Endothelial cell of umbilical vein (primary cell): ENCODE measurements around the gene TNFSF10. TPM values are rescaled to one million over a fixed set of nuclear protein-coding genes. Genes with fewer than 3 reads are reported as not detected.

Experiments used
- BruUV-seq: library from RNA; stranded (reverse); fragments of 400-500 nt; replicated peaks from 2 replicates; lab custom pipeline; 2021; lab: Mats Ljungman, UMichigan
- CTCF ChIA-PET: fragments of 300-600, 350-600 bp; sonication (Branson Sonifier 250); formaldehyde crosslinking; loops from one replicate; lab custom pipeline; 2021; ENCODE audit warnings: antibody characterized with exemption, inconsistent platforms; lab: Charles Lee
- POLR2A ChIA-PET: fragments of 300-600, 350-600 bp; sonication (Branson Sonifier 250); formaldehyde crosslinking; loops from one replicate; lab custom pipeline; 2021; ENCODE audit warnings: antibody characterized with exemption, inconsistent platforms; lab: Charles Lee
- DNase-seq: peaks from one replicate; pipeline ENCODE4 v3.0.0-alpha.2; 2011; ENCODE audit warnings: low read depth, low spot score
- FAIRE-seq: peaks from 2 replicates; lab custom pipeline; 2011; peaks lifted over from hg19 to GRCh38; lab: Jason Lieb, UNC
- H2AFZ ChIP-seq: 2 replicates; pipeline ENCODE4 v1.6.0; 2012; ENCODE audit warnings: low read depth, low read length, control low read depth, inconsistent platforms
- H3K27ac ChIP-seq: 2 replicates; pipeline ENCODE4 v1.5.1; 2011; ENCODE audit warnings: low read depth, mild to moderate bottlenecking, control low read depth, low read length, moderate library complexity; ENCODE audit not compliant: insufficient read depth
- H3K27me3 ChIP-seq, 2 experiments: 2 replicates each; pipeline versions ENCODE4 v1.6.0 to v1.6.1; 2011; ENCODE audit warnings: low read length in 2 of 2, mixed read lengths in 1 of 2; ENCODE audit not compliant: control insufficient read depth in 2 of 2, insufficient read depth in 2 of 2
- H3K36me3 ChIP-seq, 2 experiments: 2 replicates in 1 of 2; 3 replicates in 1 of 2; pipeline ENCODE4 v1.5.1; 2011; ENCODE audit warnings: low read length in 2 of 2, mild to moderate bottlenecking in 1 of 2, moderate library complexity in 1 of 2; ENCODE audit not compliant: control insufficient read depth in 2 of 2, insufficient read depth in 2 of 2; ENCODE audit errors: extremely low read depth in 1 of 2
- H3K4me1 ChIP-seq: 3 replicates; pipeline ENCODE4 v1.5.1; 2011; ENCODE audit warnings: mild to moderate bottlenecking, low read length; ENCODE audit not compliant: control insufficient read depth, insufficient read depth; ENCODE audit errors: extremely low read depth
- H3K4me2 ChIP-seq: 2 replicates; pipeline ENCODE4 v1.6.1; 2011; ENCODE audit warnings: low read length, control low read depth, mixed read lengths; ENCODE audit not compliant: insufficient read depth
- H3K4me3 ChIP-seq, 3 experiments: fragments of 200-600 bp in 1 of 3; sonication (generic), shearing (Covaris generic) in 1 of 3; replicated peaks in 1 of 3; 2 replicates each; pipeline ENCODE4 v1.5.1; 2011 to 2016; ENCODE audit warnings: control low read depth in 3 of 3, low read length in 3 of 3, mild to moderate bottlenecking in 2 of 3, inconsistent platforms in 1 of 3, low read depth in 1 of 3, moderate library complexity in 1 of 3; ENCODE audit not compliant: insufficient read depth in 1 of 3
- H3K79me2 ChIP-seq: 2 replicates; pipeline ENCODE4 v1.6.0; 2012; ENCODE audit warnings: low read length, inconsistent platforms; ENCODE audit not compliant: control insufficient read depth, insufficient read depth
- H3K9ac ChIP-seq: replicated peaks from 2 replicates; pipeline ENCODE3; 2011; ENCODE audit warnings: low read length, control low read depth; ENCODE audit not compliant: insufficient read depth; ENCODE audit errors: extremely low read depth
- H3K9me1 ChIP-seq: replicated peaks from 3 replicates; pipeline ENCODE4 v1.6.0; 2011; ENCODE audit warnings: mild to moderate bottlenecking, low read length; ENCODE audit not compliant: control insufficient read depth, insufficient read depth; ENCODE audit errors: extremely low read depth
- H3K9me3 ChIP-seq: replicated peaks from 2 replicates; pipeline ENCODE4 v1.5.1; 2012; ENCODE audit warnings: low read length, inconsistent platforms; ENCODE audit not compliant: control insufficient read depth, insufficient read depth
- H4K20me1 ChIP-seq: replicated peaks from 2 replicates; pipeline ENCODE3; 2011; ENCODE audit warnings: mild to moderate bottlenecking, low read length; ENCODE audit not compliant: control insufficient read depth, insufficient read depth; ENCODE audit errors: extremely low read depth
- EZH2 ChIP-seq: IDR thresholded peaks from 2 replicates; pipeline ENCODE4 v1.6.1; 2012; ENCODE audit warnings: borderline replicate concordance, low read depth, mild to moderate bottlenecking, moderate library complexity, low read length, inconsistent platforms; ENCODE audit not compliant: severe bottlenecking
- FOS ChIP-seq: IDR thresholded peaks from 2 replicates; pipeline ENCODE4 v1.6.1; 2011; ENCODE audit warnings: mild to moderate bottlenecking, low read length, moderate library complexity, borderline replicate concordance; ENCODE audit not compliant: insufficient read depth
- GATA2 ChIP-seq: IDR thresholded peaks from 2 replicates; pipeline ENCODE4 v1.7.0; 2011; ENCODE audit warnings: low read depth, mild to moderate bottlenecking, moderate library complexity, mixed read lengths, low read length; ENCODE audit not compliant: insufficient read length, insufficient read depth
- JUN ChIP-seq: IDR thresholded peaks from 2 replicates; pipeline ENCODE4 v1.6.1; 2011; ENCODE audit warnings: borderline replicate concordance, low read depth; ENCODE audit not compliant: insufficient read length, insufficient read depth
- MYC ChIP-seq: IDR thresholded peaks from one replicate; pipeline ENCODE4 v1.6.1; 2011; ENCODE audit warnings: mild to moderate bottlenecking, low read depth, low read length
- POLR2A ChIP-seq: IDR thresholded peaks from 2 replicates; pipeline ENCODE4 v1.6.1; 2012; ENCODE audit warnings: low read depth, mild to moderate bottlenecking, control low read depth, low read length
- POLR2AphosphoS5 ChIP-seq: IDR thresholded peaks from 2 replicates; pipeline ENCODE4 v1.6.1; 2012; ENCODE audit warnings: low read depth, mild to moderate bottlenecking, control low read depth, low read length, moderate library complexity; ENCODE audit not compliant: insufficient read depth
- dilution Hi-C: fragments of 300-500 bp; cut with MboI; formaldehyde crosslinking; loops from one replicate; pipeline ENCODE4 v1.15.0; 2019; ENCODE audit warnings: low sequenced_read_pairs; ENCODE audit not compliant: extremely low pct_ligation_motif_present
- intact Hi-C: fragments of 100-400 bp; cut with micrococcal nuclease; formaldehyde crosslinking; loops from one replicate; pipeline ENCODE4 v1.10.0; 2022
- polyA plus RNA-seq, 4 experiments: library from polyadenylated mRNA; depleted of rRNA in 3 of 4; stranded (reverse) in 3 of 4; unstranded in 1 of 4; fragments of >200 nt; gene quantifications; 2 replicates each; pipeline versions ENCODE4 v1.2.1 to v1.2.3, GENCODE V29; 2011 to 2012; ENCODE audit warnings: missing spikeins in 1 of 4
- total RNA-seq: library from RNA; stranded (reverse); gene quantifications from 2 replicates; pipeline ENCODE4 v1.2.3, GENCODE V29; 2021
- TF ChIP-seq, protein P1 (sequence below), 2 donors: IDR thresholded peaks; 1 replicate in 1 of 2; 2 replicates in 1 of 2; pipeline ENCODE4 v1.5.1; 2011; ENCODE audit warnings: low read length in 2 of 2, mild to moderate bottlenecking in 2 of 2, moderate library complexity in 2 of 2, control low read depth in 1 of 2, inconsistent platforms in 1 of 2, low read depth in 1 of 2; ENCODE audit not compliant: insufficient read depth in 1 of 2; ENCODE audit errors: extremely low read depth in 1 of 2
- TF ChIP-seq, protein P2 (sequence below): IDR thresholded peaks from 2 replicates; pipeline ENCODE4 v1.6.1; 2011; ENCODE audit not compliant: insufficient read depth, insufficient read length

The TNFSF10 gene
- total and polyA plus RNA-seq, 2 donors (not counting 3 experiments of a cell fraction or from before 2014, with no cell fraction given) = 31.2 to 55.0 TPM

DNA sequence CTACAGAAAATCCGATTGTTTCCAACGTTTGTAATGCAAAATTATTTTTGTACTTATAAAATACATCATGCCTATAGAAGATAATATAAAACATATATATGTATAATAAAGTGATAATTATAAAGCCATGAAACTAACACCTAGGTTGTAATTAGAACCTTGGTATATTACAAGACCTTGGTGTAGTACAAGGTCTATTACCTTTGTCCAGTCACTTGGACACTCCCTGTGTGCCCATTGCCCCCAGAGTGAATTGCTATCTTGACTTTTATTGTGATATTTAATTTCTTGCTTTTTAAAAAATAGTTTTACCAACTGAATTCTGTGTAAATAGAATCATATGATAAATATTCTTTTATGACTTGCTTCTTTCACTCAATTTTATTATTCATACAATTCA, 20.7 kb upstream of the TNFSF10 start:
- dilution Hi-C loops (no loop called here), intact Hi-C loops (no loop called here)
- no TSS peak for BruUV-seq
- no peaks in the 10 kb centered on the region for H3K9me1 ChIP-seq
- H3K4me1 ChIP-seq = peaks cover 10% of the 10 kb centered on the region
- no peak overlapping the region for H3K9ac ChIP-seq
- TF ChIP-seq EZH2 (no peak), POLR2AphosphoS5 (no peak), MYC (no peak), FOS (no peak), POLR2A (no peak), JUN (no peak), GATA2 (no peak)
- TF ChIP-seq, protein P1, sequence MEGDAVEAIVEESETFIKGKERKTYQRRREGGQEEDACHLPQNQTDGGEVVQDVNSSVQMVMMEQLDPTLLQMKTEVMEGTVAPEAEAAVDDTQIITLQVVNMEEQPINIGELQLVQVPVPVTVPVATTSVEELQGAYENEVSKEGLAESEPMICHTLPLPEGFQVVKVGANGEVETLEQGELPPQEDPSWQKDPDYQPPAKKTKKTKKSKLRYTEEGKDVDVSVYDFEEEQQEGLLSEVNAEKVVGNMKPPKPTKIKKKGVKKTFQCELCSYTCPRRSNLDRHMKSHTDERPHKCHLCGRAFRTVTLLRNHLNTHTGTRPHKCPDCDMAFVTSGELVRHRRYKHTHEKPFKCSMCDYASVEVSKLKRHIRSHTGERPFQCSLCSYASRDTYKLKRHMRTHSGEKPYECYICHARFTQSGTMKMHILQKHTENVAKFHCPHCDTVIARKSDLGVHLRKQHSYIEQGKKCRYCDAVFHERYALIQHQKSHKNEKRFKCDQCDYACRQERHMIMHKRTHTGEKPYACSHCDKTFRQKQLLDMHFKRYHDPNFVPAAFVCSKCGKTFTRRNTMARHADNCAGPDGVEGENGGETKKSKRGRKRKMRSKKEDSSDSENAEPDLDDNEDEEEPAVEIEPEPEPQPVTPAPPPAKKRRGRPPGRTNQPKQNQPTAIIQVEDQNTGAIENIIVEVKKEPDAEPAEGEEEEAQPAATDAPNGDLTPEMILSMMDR (IDR thresholded peaks at IDR 0.05; ENCODE audit: extremely low read depth in 1 of 2, insufficient read depth in 1 of 2, low read depth in 1 of 2, low read length in 2 of 2) = no peak
- TF ChIP-seq, protein P2, sequence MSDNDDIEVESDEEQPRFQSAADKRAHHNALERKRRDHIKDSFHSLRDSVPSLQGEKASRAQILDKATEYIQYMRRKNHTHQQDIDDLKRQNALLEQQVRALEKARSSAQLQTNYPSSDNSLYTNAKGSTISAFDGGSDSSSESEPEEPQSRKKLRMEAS = no peak
- H3K36me3 ChIP-seq = no peaks in the 10 kb centered on the region
- DNase-seq (no peak), FAIRE-seq (no peak)
- H3K79me2 ChIP-seq = no peaks in the 10 kb centered on the region
- no peaks in the 10 kb centered on the region for H3K9me3 ChIP-seq
- ChIA-PET CTCF (interaction anchor here (1.4 kb wide), 1 partner anchor 9 kb away, joined by 3 read pairs; no protein-coding TSS in a partner anchor), POLR2A (no interaction called here)
- H3K4me3 ChIP-seq = no peak overlapping the region
- H3K27me3 ChIP-seq = no peaks in the 10 kb centered on the region
- no peak overlapping the region for H3K27ac ChIP-seq
- no peak overlapping the region for H3K4me2 ChIP-seq
- no peak overlapping the region for H2AFZ ChIP-seq
- H4K20me1 ChIP-seq = no peaks in the 10 kb centered on the region
